Measurements from ENCODE around the gene TMPRSS11E.

Gene TMPRSS11E

DNA sequence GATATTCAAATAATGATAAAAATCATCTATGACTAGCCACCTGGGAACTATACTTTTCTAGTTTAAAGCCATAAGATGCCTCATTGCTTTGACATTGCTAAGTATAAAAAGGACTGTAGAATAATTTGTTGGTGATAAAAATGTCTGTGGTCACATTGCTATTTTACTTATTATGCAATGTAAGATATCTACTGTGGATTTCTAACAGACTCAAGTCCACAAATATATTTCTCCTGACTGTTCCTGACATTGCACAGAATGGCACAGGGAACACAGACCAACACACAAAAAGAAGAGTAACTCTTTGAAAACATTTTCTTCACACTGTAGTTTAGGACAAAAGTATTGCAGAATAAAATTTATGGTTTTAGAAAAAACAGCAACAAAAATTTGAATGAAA lies 2.2 kb upstream of the TMPRSS11E start:
- no peak overlapping the region for H3K9ac ChIP-seq (ENCODE audit: low read length)
- no peaks in the 10 kb centered on the region for H3K9me3 ChIP-seq (ENCODE audit: insufficient read depth, low read length)
- no peaks in the 10 kb centered on the region for H3K36me3 ChIP-seq (replicated peaks; ENCODE audit: low read depth, low read length)
- H4K20me1 ChIP-seq (ENCODE audit: insufficient read depth, low read length): no peaks in the 10 kb centered on the region
- no peaks in the 10 kb centered on the region for H3K4me1 ChIP-seq (ENCODE audit: low read length)
- TF ChIP-seq, protein P1, sequence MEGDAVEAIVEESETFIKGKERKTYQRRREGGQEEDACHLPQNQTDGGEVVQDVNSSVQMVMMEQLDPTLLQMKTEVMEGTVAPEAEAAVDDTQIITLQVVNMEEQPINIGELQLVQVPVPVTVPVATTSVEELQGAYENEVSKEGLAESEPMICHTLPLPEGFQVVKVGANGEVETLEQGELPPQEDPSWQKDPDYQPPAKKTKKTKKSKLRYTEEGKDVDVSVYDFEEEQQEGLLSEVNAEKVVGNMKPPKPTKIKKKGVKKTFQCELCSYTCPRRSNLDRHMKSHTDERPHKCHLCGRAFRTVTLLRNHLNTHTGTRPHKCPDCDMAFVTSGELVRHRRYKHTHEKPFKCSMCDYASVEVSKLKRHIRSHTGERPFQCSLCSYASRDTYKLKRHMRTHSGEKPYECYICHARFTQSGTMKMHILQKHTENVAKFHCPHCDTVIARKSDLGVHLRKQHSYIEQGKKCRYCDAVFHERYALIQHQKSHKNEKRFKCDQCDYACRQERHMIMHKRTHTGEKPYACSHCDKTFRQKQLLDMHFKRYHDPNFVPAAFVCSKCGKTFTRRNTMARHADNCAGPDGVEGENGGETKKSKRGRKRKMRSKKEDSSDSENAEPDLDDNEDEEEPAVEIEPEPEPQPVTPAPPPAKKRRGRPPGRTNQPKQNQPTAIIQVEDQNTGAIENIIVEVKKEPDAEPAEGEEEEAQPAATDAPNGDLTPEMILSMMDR (IDR thresholded peaks at IDR 0.05; ENCODE audit: low read depth, low read length): no peak
- TF ChIP-seq EZH2phosphoT487 (IDR thresholded peaks at IDR 0.05; ENCODE audit: low read depth): no peak
- H3K4me2 ChIP-seq (ENCODE audit: low read length): no peak overlapping the region
- H3K27ac ChIP-seq (ENCODE audit: low read length): no peak overlapping the region
- H3K79me2 ChIP-seq (ENCODE audit: low read length): no peaks in the 10 kb centered on the region
- H3K27me3 ChIP-seq (ENCODE audit: low read depth, low read length): no peaks in the 10 kb centered on the region
- no peak overlapping the region for H2AFZ ChIP-seq (ENCODE audit: low read depth, low read length)
- no peak overlapping the region for H3K4me3 ChIP-seq (ENCODE audit: low read length)

GRCh38 chr4:68451246-68452211 lies 4.3 kb downstream of the TMPRSS11E start:
- H3K4me1 ChIP-seq (ENCODE audit: low read length): no peaks in the 10 kb centered on the region
- no peaks in the 10 kb centered on the region for H3K9me3 ChIP-seq (ENCODE audit: insufficient read depth, low read length)
- H3K9ac ChIP-seq (ENCODE audit: low read length): no peak overlapping the region
- no peaks in the 10 kb centered on the region for H3K79me2 ChIP-seq (ENCODE audit: low read length)
- H3K27me3 ChIP-seq (ENCODE audit: low read depth, low read length): no peaks in the 10 kb centered on the region
- no peak for TF ChIP-seq EZH2phosphoT487 (IDR thresholded peaks at IDR 0.05; ENCODE audit: low read depth)
- TF ChIP-seq, protein P1 (IDR thresholded peaks at IDR 0.05; ENCODE audit: low read depth, low read length): no peak
- H2AFZ ChIP-seq (ENCODE audit: low read depth, low read length): no peak overlapping the region
- no peak overlapping the region for H3K4me3 ChIP-seq (ENCODE audit: low read length)
- H3K36me3 ChIP-seq (replicated peaks; ENCODE audit: low read depth, low read length): no peaks in the 10 kb centered on the region
- H3K4me2 ChIP-seq (ENCODE audit: low read length): no peak overlapping the region
- H4K20me1 ChIP-seq (ENCODE audit: insufficient read depth, low read length): no peaks in the 10 kb centered on the region
- H3K27ac ChIP-seq (ENCODE audit: low read length): no peak overlapping the region

GRCh38 chr4:68460085-68460484 lies 12.8 kb downstream of the TMPRSS11E start:
- no peaks in the 10 kb centered on the region for H3K9me3 ChIP-seq (ENCODE audit: insufficient read depth, low read length)
- no peaks in the 10 kb centered on the region for H3K79me2 ChIP-seq (ENCODE audit: low read length)
- H4K20me1 ChIP-seq (ENCODE audit: insufficient read depth, low read length): no peaks in the 10 kb centered on the region
- no peaks in the 10 kb centered on the region for H3K4me1 ChIP-seq (ENCODE audit: low read length)
- H3K4me2 ChIP-seq (ENCODE audit: low read length): no peak overlapping the region
- H3K27me3 ChIP-seq (ENCODE audit: low read depth, low read length): no peaks in the 10 kb centered on the region
- no peak overlapping the region for H3K9ac ChIP-seq (ENCODE audit: low read length)
- H2AFZ ChIP-seq (ENCODE audit: low read depth, low read length): no peak overlapping the region
- no peak overlapping the region for H3K4me3 ChIP-seq (ENCODE audit: low read length)
- H3K36me3 ChIP-seq (replicated peaks; ENCODE audit: low read depth, low read length): no peaks in the 10 kb centered on the region
- no peak overlapping the region for H3K27ac ChIP-seq (ENCODE audit: low read length)
- no peak for TF ChIP-seq EZH2phosphoT487 (IDR thresholded peaks at IDR 0.05; ENCODE audit: low read depth)
- TF ChIP-seq, protein P1 (IDR thresholded peaks at IDR 0.05; ENCODE audit: low read depth, low read length): no peak

- no peaks in the 10 kb centered on the region for H3K4me1 ChIP-seq (ENCODE audit: low read length)
- TF ChIP-seq, protein P1 (IDR thresholded peaks at IDR 0.05; ENCODE audit: low read depth, low read length): no peak
- no peak for TF ChIP-seq EZH2phosphoT487 (IDR thresholded peaks at IDR 0.05; ENCODE audit: low read depth)
- H3K27ac ChIP-seq (ENCODE audit: low read length): no peak overlapping the region
- H3K27me3 ChIP-seq (ENCODE audit: low read depth, low read length): no peaks in the 10 kb centered on the region
- H4K20me1 ChIP-seq (ENCODE audit: insufficient read depth, low read length): no peaks in the 10 kb centered on the region
- no peaks in the 10 kb centered on the region for H3K36me3 ChIP-seq (replicated peaks; ENCODE audit: low read depth, low read length)
- no peak overlapping the region for H3K9ac ChIP-seq (ENCODE audit: low read length)
- no peaks in the 10 kb centered on the region for H3K79me2 ChIP-seq (ENCODE audit: low read length)
- no peaks in the 10 kb centered on the region for H3K9me3 ChIP-seq (ENCODE audit: insufficient read depth, low read length)
- no peak overlapping the region for H3K4me3 ChIP-seq (ENCODE audit: low read length)
- H3K4me2 ChIP-seq (ENCODE audit: low read length): no peak overlapping the region
- no peak overlapping the region for H2AFZ ChIP-seq (ENCODE audit: low read depth, low read length)
These were observed 14.5 kb downstream of the TMPRSS11E start for GRCh38 chr4:68461790-68462189.
